Measurements from ENCODE around the gene DUSP11.

GRCh38 chr2:73828818-73829570 lies 49.1 kb upstream of the DUSP11 start, which contains the start of gene STAMBP:
- no peak for TF ChIP-seq EZH2 (IDR thresholded peaks at IDR 0.05; ENCODE audit: low read length, unreplicated experiment)
- TF ChIP-seq CTCF (conservative IDR thresholded peaks at IDR 0.05; ENCODE audit: low read depth, low read length): no peak

Measured in PC-3 (cell line).